ENCODE measurements around the gene GZMM. TPM values are rescaled to one million over a fixed set of nuclear protein-coding genes. Genes with fewer than 3 reads are reported as not detected.

Gene GZMM
- total RNA-seq, 4 donors from 2014 or later, result 0.78 to 1.9 TPM; not detected in 2

- 75 to 79% methylated on average over 18 of the region's 24 CpGs for WGBS, 2 donors
These were observed 50.5 kb downstream of the GZMM start for GRCh38 chr19:594265-594870.

GRCh38 chr19:595326-596262 is 51.7 kb downstream of the GZMM start:
- peaks cover 12% of the 10 kb centered on the region for H3K27me3 ChIP-seq
- peaks cover 0 to 3% of the 10 kb centered on the region in 2 donors for H3K4me1 ChIP-seq
- no peak overlapping the region for H3K4me3 ChIP-seq (replicated peaks in 1 of 3)
- WGBS, 2 donors, result 73 to 74% methylated on average over 15 to 37 of the region's 42 CpGs
- H3K36me3 ChIP-seq, result no peaks in the 10 kb centered on the region
- DNase-seq, result no peak
- no peak for TF ChIP-seq POLR2A (IDR thresholded peaks at IDR 0.05)
- TF ChIP-seq, protein P1, sequence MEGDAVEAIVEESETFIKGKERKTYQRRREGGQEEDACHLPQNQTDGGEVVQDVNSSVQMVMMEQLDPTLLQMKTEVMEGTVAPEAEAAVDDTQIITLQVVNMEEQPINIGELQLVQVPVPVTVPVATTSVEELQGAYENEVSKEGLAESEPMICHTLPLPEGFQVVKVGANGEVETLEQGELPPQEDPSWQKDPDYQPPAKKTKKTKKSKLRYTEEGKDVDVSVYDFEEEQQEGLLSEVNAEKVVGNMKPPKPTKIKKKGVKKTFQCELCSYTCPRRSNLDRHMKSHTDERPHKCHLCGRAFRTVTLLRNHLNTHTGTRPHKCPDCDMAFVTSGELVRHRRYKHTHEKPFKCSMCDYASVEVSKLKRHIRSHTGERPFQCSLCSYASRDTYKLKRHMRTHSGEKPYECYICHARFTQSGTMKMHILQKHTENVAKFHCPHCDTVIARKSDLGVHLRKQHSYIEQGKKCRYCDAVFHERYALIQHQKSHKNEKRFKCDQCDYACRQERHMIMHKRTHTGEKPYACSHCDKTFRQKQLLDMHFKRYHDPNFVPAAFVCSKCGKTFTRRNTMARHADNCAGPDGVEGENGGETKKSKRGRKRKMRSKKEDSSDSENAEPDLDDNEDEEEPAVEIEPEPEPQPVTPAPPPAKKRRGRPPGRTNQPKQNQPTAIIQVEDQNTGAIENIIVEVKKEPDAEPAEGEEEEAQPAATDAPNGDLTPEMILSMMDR (IDR thresholded peaks at IDR 0.05), result no peak
- no peak overlapping the region for H3K27ac ChIP-seq
- H3K9me3 ChIP-seq, result no peaks in the 10 kb centered on the region
- intact Hi-C loops (cut with DNase I), result no loop called here

More at GRCh38 chr19:594265-594870, 50.5 kb downstream of the GZMM start:
- TF ChIP-seq POLR2A (IDR thresholded peaks at IDR 0.05), result no peak
- TF ChIP-seq, protein P1 (IDR thresholded peaks at IDR 0.05), result no peak
- Histone ChIP-seq H3K9me3 (no peaks in the 10 kb centered on the region), H3K27ac (no peak overlapping the region), H3K27me3 (peaks cover 12% of the 10 kb centered on the region), H3K4me3 (replicated peaks in 1 of 3) (no peak overlapping the region), H3K4me1 (peaks cover 0 to 7% of the 10 kb centered on the region in 2 donors), H3K36me3 (no peaks in the 10 kb centered on the region)
- intact Hi-C loops (cut with DNase I), result no loop called here
- no peak for DNase-seq

DNA sequence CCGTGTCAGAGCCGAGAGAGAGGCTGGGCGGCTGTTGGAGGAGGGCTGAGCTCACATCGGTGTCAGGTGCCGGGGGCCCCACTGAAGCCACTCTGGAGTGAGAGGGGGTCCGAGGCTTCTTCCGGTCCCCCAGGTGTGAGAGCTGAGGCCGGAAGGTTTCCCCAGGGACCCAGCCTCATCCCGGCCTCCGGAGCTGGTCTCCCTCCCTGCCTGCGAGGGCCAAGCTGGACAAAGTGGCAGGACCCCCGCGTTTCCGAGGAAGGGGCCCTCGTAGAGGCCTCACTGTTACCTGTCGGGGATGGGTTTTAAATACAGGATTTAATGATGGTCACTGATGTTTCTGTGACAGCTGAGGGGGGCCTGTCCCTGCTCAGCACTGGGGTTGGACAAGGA is 52.4 kb downstream of the GZMM start:
- 72 to 83% methylated on average over 11 to 13 of the region's 16 CpGs for WGBS, 2 donors
- H3K27me3 ChIP-seq, result peaks cover 6% of the 10 kb centered on the region

GRCh38 chr19:597406-598315 is 53.8 kb downstream of the GZMM start:
- Histone ChIP-seq H3K9me3 (no peaks in the 10 kb centered on the region), H3K4me1 (no peaks in the 10 kb centered on the region), H3K4me3 (replicated peaks in 1 of 3) (no peak overlapping the region), H3K36me3 (no peaks in the 10 kb centered on the region), H3K27me3 (no peaks in the 10 kb centered on the region), H3K27ac (no peak overlapping the region)
- intact Hi-C loops (cut with DNase I), result no loop called here
- WGBS, 2 donors, result 66 to 83% methylated on average over 12 to 18 of the region's 18 CpGs
- DNase-seq, result no peak
- TF ChIP-seq, protein P1 (IDR thresholded peaks at IDR 0.05), result no peak
- no peak for TF ChIP-seq POLR2A (IDR thresholded peaks at IDR 0.05)

More for the DNA sequence above, 52.4 kb downstream of the GZMM start:
- intact Hi-C loops (cut with DNase I), result no loop called here
- no peak overlapping the region for H3K4me3 ChIP-seq (replicated peaks in 1 of 3)
- no peaks in the 10 kb centered on the region for H3K4me1 ChIP-seq
- TF ChIP-seq POLR2A (IDR thresholded peaks at IDR 0.05), result no peak
- TF ChIP-seq, protein P1 (IDR thresholded peaks at IDR 0.05), result no peak
- H3K36me3 ChIP-seq, result no peaks in the 10 kb centered on the region
- no peak for DNase-seq
- no peaks in the 10 kb centered on the region for H3K9me3 ChIP-seq
- H3K27ac ChIP-seq, result no peak overlapping the region

Other genes with a start within 250 kb of the GZMM start
- 10 to 100 TPM in 2 of 4 donors, 1 to 10 TPM in 2; 9.0 to 20.1 (median 11.2) TPM for gene MIER2, start 199.3 kb upstream of the GZMM start, total RNA-seq
- gene C2CD4C, start 134.9 kb upstream of the GZMM start, total RNA-seq, result 10 to 100 TPM in 1 of 4 donors, 1 to 10 TPM in 2, under 1 TPM in 1; 0.54 to 14.7 (median 4.9) TPM
- gene SHC2, start 83.0 kb upstream of the GZMM start, total RNA-seq, result 10 to 100 TPM; 31.5 to 72.8 (median 48.8) TPM
- gene MADCAM1, start 47.6 kb upstream of the GZMM start, total RNA-seq, result 1 to 10 TPM in 1 of 4 donors, under 1 TPM in 1, not detected in 2; 0.56 to 3.1 TPM
- gene TPGS1, start 36.6 kb upstream of the GZMM start, total RNA-seq, result 100 to 1,000 TPM in 2 of 4 donors, 10 to 100 TPM in 2; 50.8 to 147 (median 99.6) TPM
- 10 to 100 TPM; 44.8 to 64.7 (median 48.2) TPM for gene CDC34, start 12.3 kb upstream of the GZMM start, total RNA-seq
- gene BSG, start 28.5 kb downstream of the GZMM start, total RNA-seq, result 100 to 1,000 TPM; 349 to 702 (median 569) TPM
- gene HCN2, start 45.8 kb downstream of the GZMM start, total RNA-seq, result not detected
- 10 to 100 TPM; 23.2 to 39.7 (median 33.1) TPM for gene POLRMT, start 89.5 kb downstream of the GZMM start, total RNA-seq
- gene FGF22, start 95.8 kb downstream of the GZMM start, total RNA-seq, result not detected
- 10 to 100 TPM; 41.4 to 55.5 (median 53.5) TPM for gene RNF126, start 119.2 kb downstream of the GZMM start, total RNA-seq
- 10 to 100 TPM; 16.2 to 73.4 (median 62.9) TPM for gene FSTL3, start 132.3 kb downstream of the GZMM start, total RNA-seq
- gene PRSS57, start 151.4 kb downstream of the GZMM start, total RNA-seq, result not detected
- gene PALM, start 164.9 kb downstream of the GZMM start, total RNA-seq, result 10 to 100 TPM; 18.9 to 45.5 (median 27.7) TPM
- gene MISP, start 207.1 kb downstream of the GZMM start, total RNA-seq, result under 1 TPM in 2 of 4 donors, not detected in 2; 0.63 to 0.68 TPM

All from thyroid gland (tissue), 4 donors.